Measurements from ENCODE around the gene LIME1. TPM values are rescaled to one million over a fixed set of nuclear protein-coding genes. Genes with fewer than 3 reads are reported as not detected.

Gene LIME1
- total and polyA plus RNA-seq, 2 of the 8 experiments (the other 6 are each of a cell fraction or from before 2014, with no cell fraction given) = 4.5 to 5.9 TPM

DNA sequence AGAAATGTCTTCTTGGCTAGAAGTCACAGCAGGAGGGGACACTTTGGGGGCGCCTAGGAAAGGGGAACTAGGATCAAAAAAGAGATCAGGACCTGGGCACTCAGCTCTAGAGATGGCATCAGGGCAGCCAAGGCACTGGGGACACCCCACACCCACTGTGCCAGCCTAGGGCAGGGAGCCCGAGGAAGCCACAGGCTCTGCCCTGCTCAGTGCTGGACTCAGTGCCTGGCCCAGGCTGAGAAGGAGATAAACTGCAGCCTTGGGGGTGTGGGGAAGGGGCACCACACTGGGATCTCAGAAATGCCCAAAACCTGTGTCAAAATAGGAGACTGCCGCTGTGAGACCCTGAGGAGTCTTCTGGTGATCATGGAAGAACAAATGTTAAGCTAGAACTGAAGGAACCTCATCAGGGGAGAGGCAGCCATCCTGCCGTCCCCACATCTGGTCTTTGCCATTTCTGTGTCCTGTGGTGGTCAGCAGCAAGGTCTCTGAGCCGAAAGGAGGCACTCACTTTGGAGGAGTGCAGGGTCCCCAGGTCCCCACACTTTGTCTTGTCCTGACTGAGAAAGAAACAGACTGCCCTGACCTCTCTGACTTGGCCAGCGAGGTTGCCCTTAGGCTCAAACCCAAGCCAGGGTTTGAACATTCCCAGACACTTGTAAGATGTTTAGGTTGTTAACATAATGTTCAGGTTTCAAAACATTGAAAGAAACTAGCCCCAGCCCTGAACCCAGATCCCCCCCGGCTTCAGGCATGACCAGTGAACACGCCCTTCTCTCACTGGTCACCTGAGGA, 31.0 kb upstream of the LIME1 start:
- Histone ChIP-seq H2BK5ac (ENCODE audit: low read depth, low read length) (no peak overlapping the region), H3K27ac (ENCODE audit: low read depth, low read length) (no peak overlapping the region), H2BK120ac (replicated peaks; ENCODE audit: low read depth, low read length) (no peak overlapping the region), H3K9ac (replicated peaks in 1 of 4; ENCODE audit: extremely low read depth in 1 of 4, low read depth in 3 of 4, low read length in 3 of 4) (no peak overlapping the region), H3K27me3 (replicated peaks in 1 of 4; ENCODE audit: control insufficient read depth in 3 of 4, extremely low read depth in 1 of 4, insufficient read depth in 3 of 4, low read length in 3 of 4) (no peaks in the 10 kb centered on the region), H3K23ac (ENCODE audit: insufficient read length) (no peak overlapping the region), H2BK15ac (ENCODE audit: low read length) (no peak overlapping the region), H3K79me2 (ENCODE audit: control insufficient read depth in 1 of 2, insufficient read depth in 2 of 2, low read length in 2 of 2) (peaks cover 0 to 32% of the 10 kb centered on the region in 2 experiments; a peak in 3 of 4 replicates), H3K4me2 (ENCODE audit: insufficient read depth in 1 of 2, low read depth in 2 of 2, low read length in 2 of 2) (no peak overlapping the region), H3K4ac (replicated peaks; ENCODE audit: insufficient read length, low read depth, low read length) (no peak overlapping the region), H4K5ac (ENCODE audit: insufficient read length, low read depth, low read length) (no peak overlapping the region), H3K36me3 (ENCODE audit: control insufficient read depth in 2 of 4, insufficient read depth in 4 of 4, low read length in 3 of 4) (peaks cover 3 to 18% (median 9%) of the 10 kb centered on the region in 4 experiments; a peak in 7 of 8 replicates), H3K9me3 (ENCODE audit: insufficient read depth in 2 of 2, low read depth in 1 of 2, low read length in 1 of 2) (no peaks in the 10 kb centered on the region), H2BK20ac (ENCODE audit: low read length) (no peak overlapping the region), H4K91ac (replicated peaks; ENCODE audit: insufficient read length, low read length) (no peak overlapping the region), H3K79me1 (ENCODE audit: low read depth, low read length) (peaks cover 6% of the 10 kb centered on the region; the same call in 1 of the 2 replicates), H3K4me1 (replicated peaks in 1 of 4; ENCODE audit: control insufficient read depth in 3 of 4, insufficient read depth in 4 of 4, low read length in 3 of 4) (peaks cover 0 to 11% (median 6%) of the 10 kb centered on the region in 4 experiments; a peak in 5 of 7 replicates), H3K23me2 (ENCODE audit: low read depth, low read length) (peaks cover 5% of the 10 kb centered on the region; the same call in 1 of the 2 replicates), H2BK12ac (ENCODE audit: low read depth, low read length) (no peak overlapping the region), H4K8ac (ENCODE audit: extremely low read depth, insufficient read depth, low read length) (no peak overlapping the region), H4K20me1 (replicated peaks in 1 of 2; ENCODE audit: control insufficient read depth in 1 of 2, insufficient read depth in 2 of 2, low read length in 2 of 2) (peaks cover 8 to 17% of the 10 kb centered on the region in 2 experiments), H3K18ac (ENCODE audit: extremely low read depth, low read length) (no peak overlapping the region), H2AFZ (ENCODE audit: low read length) (no peak overlapping the region), H3K4me3 (ENCODE audit: extremely low read depth in 1 of 4, insufficient read depth in 2 of 4, low read depth in 3 of 4, low read length in 4 of 4) (no peak overlapping the region), H2AK5ac (ENCODE audit: low read depth, low read length) (no peak overlapping the region), H3K14ac (ENCODE audit: insufficient read length) (no peak overlapping the region), H3K56ac (replicated peaks; ENCODE audit: insufficient read length, low read depth, low read length) (no peak overlapping the region)
- no peak for TF ChIP-seq KDM5A (IDR thresholded peaks at IDR 0.05; ENCODE audit: low read length)
- no peak for TF ChIP-seq CHD1 (IDR thresholded peaks at IDR 0.05; ENCODE audit: low read depth, low read length)
- no peak for TF ChIP-seq TBP (IDR thresholded peaks at IDR 0.05; ENCODE audit: low read depth, low read length)
- no peak for TF ChIP-seq ZNF274 (IDR thresholded peaks at IDR 0.05; ENCODE audit: borderline replicate concordance, extremely low read depth, low read length)
- no peak for TF ChIP-seq SIN3A (conservative IDR thresholded peaks at IDR 0.05 in 1 of 2, IDR thresholded peaks at IDR 0.05 in 1 of 2; ENCODE audit: low read depth in 1 of 2, low read length in 2 of 2)
- no peak for TF ChIP-seq CHD2 (IDR thresholded peaks at IDR 0.05; ENCODE audit: low read length)
- CTCF ChIA-PET (ENCODE audit: partially characterized antibody) = interaction anchor here (0.5 to 1.5 kb wide), 7 partner anchors 17 to 168 kb away, joined by 3 to 4 read pairs (median 3); no protein-coding TSS in a partner anchor
- POLR2A ChIA-PET (ENCODE audit: partially characterized antibody) = interaction anchor here (1.2 to 4.7 kb wide), 3 partner anchors 9 to 110 kb away, joined by 3 to 49 read pairs (median 3); partner anchors contain the start of genes LIME1 and TNFRSF6B
- DNase-seq (ENCODE audit: low read depth in 1 of 2, low spot score in 2 of 2) (no peak), FAIRE-seq (no peak)
- WGBS, 2 experiments (ENCODE audit: extremely low coverage in 1 of 2, insufficient coverage in 1 of 2, insufficient read length in 1 of 2, insufficient replicate concordance in 2 of 2, low coverage in 1 of 2, low lambda C conversion rate in 2 of 2, missing lambda C conversion rate in 1 of 2) = 91% methylated on average over 8 of the region's 8 CpGs; no CpG with 5 or more reads in 1 of the 2 experiments
